ENCODE results near the gene MMP19. TPM values are rescaled to one million over a fixed set of nuclear protein-coding genes. Genes with fewer than 3 reads are reported as not detected.

Gene MMP19
- total RNA-seq, 8 experiments from 2014 or later: 0.16 to 3.8 (median 1.3) TPM

DNA sequence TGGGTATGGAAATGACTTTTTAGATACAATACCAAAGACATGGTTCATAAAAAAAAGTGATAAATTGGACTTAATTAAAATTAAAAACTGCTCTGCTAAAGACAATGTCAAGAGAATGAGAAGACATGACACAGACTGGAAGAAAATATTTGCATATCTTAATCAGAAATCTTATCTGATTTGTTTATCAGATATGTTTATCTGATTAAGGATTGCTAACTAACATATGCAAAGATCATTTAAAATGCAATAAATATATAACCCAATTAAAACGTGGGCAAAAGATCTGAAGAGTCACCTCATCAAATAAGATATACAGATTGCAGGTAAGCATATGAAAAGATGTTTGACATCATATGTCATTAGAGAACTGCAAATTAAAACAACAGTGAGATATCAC is 10.0 kb upstream of the MMP19 start:
- WGBS, 10 experiments: 17 to 50% (median 23%) methylated on average over 1 of the region's 1 CpG; no CpG with 5 or more reads in 4 of the 10 experiments
- in situ Hi-C loops (cut with MboI; ENCODE audit: low pct_unique_long_range_greater_than_20kb in 2 of 9, low sequenced_read_pairs in 9 of 9, unreplicated experiment in 9 of 9): no loop called here
- no peak for ATAC-seq (replicated peaks in 6 of 8)
- H3K4me1 ChIP-seq (replicated peaks in 1 of 2): peaks cover 0 to 2% of the 10 kb centered on the region in 2 donors
- no peak overlapping the region for H3K4me3 ChIP-seq
- no peak overlapping the region for H3K27ac ChIP-seq

DNA sequence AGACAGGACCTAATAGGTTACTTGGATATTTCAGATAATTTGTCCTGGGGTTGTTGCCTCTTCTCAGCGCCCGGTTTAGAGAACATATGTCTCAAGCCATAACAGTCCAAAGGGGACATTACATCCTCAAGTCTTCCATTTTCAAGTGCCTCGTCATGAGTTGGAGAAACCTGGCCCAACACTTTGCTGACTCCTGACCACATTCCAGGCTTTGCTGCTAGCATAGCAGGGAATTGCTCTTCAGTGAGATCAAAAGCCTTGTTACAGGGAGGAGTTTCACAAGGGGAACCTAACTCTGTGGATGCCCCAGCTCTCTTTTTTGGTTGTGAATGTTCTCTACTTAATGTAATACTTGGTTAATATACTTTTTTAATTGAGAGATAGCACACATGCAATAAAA is 8.2 kb upstream of the MMP19 start:
- H3K27ac ChIP-seq: no peak overlapping the region
- H3K4me1 ChIP-seq (replicated peaks in 1 of 2): peaks cover 0 to 4% of the 10 kb centered on the region in 2 donors
- in situ Hi-C loops (cut with MboI; ENCODE audit: low pct_unique_long_range_greater_than_20kb in 2 of 9, low sequenced_read_pairs in 9 of 9, unreplicated experiment in 9 of 9): no loop called here
- ATAC-seq (replicated peaks in 6 of 8): no peak
- 20 to 100% (median 82%) methylated on average over 1 to 3 of the region's 3 CpGs; no CpG with 5 or more reads in 2 of the 10 experiments for WGBS, 10 experiments
- no peak overlapping the region for H3K4me3 ChIP-seq

DNA sequence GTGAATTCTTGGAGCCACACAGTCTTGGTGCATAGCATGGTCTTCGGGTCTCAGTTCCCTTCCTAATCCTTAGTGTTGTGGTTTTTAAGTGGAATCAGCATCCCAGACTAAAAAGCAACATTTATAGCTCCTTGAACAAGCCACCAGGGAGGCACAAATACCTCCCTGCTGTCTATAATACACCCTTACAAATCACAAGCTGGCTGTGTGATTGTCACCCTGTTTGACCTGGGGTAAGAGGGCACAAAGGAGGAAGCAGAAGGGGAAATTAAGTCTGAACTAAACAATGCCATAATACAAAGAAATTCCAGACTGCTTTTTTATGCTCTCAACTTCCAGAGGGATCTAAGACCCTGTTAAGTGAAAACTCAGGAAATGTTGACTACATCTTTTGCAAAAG is 7.7 kb upstream of the MMP19 start:
- H3K4me3 ChIP-seq: no peak overlapping the region
- ATAC-seq (replicated peaks in 6 of 8): no peak
- peaks cover 0 to 4% of the 10 kb centered on the region in 2 donors for H3K4me1 ChIP-seq (replicated peaks in 1 of 2)
- in situ Hi-C loops (cut with MboI; ENCODE audit: low pct_unique_long_range_greater_than_20kb in 2 of 9, low sequenced_read_pairs in 9 of 9, unreplicated experiment in 9 of 9): no loop called here
- no peak overlapping the region for H3K27ac ChIP-seq
- 0 to 60% (median 36%) methylated on average over 1 of the region's 1 CpG; no CpG with 5 or more reads in 7 of the 10 experiments for WGBS, 10 experiments

DNA sequence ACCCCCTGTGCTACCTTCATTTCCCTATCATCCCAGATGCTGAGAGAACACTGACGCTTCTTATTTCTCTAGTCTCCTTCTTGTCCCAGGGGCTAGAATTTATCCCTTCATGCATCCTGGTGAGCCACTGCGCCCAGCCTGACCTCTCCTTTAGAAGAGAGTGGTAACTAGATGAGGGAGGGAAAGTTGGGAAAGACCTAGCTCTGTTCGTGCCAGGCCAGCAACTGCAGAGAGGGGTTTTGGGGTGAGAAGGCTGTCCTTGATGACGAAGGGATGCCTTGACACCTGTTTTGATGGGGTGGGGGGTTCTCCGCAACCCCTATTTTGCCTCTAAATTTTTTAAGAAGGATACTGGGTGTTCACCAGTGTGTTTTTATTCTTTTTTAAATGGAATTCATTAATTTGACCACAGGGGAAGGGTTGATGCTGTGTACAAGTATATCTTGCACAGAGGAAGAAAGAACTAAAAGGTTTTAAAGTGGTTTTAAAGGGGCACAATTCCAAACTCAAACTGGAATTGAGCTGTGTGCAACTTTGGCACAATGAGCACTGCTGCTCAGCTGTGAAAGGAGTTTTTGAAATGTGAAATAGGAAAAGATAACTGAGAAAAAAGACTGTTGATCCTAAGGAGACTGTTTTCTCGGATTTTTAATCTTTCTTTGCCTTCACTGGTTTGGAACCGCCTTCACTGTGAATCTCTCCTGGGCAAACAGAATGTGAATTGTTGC is 7.0 kb upstream of the MMP19 start:
- Histone ChIP-seq H3K27ac (no peak overlapping the region), H3K4me1 (replicated peaks in 1 of 2) (peaks cover 0 to 4% of the 10 kb centered on the region in 2 donors), H3K4me3 (no peak overlapping the region)
- WGBS, 10 experiments: 0 to 95% (median 80%) methylated on average over 1 to 7 of the region's 7 CpGs; no CpG with 5 or more reads in 1 of the 10 experiments
- in situ Hi-C loops (cut with MboI; ENCODE audit: low pct_unique_long_range_greater_than_20kb in 2 of 9, low sequenced_read_pairs in 9 of 9, unreplicated experiment in 9 of 9): no loop called here
- no peak for ATAC-seq (replicated peaks in 6 of 8)

DNA sequence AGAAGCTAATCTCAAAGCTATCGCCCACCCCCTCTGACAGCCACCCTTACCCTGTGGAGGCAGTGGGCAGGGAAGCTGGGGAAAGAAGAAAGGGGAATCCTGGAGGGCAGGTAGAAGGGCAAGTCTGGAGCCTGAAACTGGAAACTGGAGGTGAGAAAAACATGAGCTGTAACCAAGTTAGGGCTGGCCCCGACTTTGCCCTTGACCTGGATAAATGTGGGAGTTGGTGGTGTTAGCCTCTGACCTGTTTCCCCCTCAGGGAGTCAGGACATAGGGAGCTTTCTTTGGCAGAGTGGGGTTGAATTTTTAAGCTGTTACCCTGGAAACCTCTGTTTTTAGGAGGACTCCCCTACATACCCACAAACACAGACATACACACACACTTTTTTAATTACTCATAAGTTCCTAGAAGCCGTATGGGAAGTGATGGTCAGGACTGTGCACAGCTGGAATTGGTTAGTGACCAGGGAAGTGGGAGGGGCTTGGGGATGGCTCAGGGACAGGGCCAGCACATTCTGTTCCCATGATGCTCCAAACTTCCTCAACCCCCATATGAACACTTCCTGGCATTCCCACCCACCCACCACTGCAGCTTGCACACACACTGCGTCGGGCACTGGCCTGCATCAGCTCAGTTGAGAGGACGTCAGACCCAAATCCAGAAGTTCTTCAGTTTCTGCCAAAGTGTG is 5.0 kb upstream of the MMP19 start:
- in situ Hi-C loops (cut with MboI; ENCODE audit: low pct_unique_long_range_greater_than_20kb in 2 of 9, low sequenced_read_pairs in 9 of 9, unreplicated experiment in 9 of 9): no loop called here
- 0 to 92% (median 54%) methylated on average over 1 to 3 of the region's 6 CpGs; no CpG with 5 or more reads in 3 of the 10 experiments for WGBS, 10 experiments
- Histone ChIP-seq H3K4me1 (replicated peaks in 1 of 2) (peaks cover 0 to 4% of the 10 kb centered on the region in 2 donors), H3K27ac (no peak overlapping the region), H3K4me3 (no peak overlapping the region)
- peak; percentile 90 to 98 (median 96) for ATAC-seq (replicated peaks in 6 of 8)

DNA sequence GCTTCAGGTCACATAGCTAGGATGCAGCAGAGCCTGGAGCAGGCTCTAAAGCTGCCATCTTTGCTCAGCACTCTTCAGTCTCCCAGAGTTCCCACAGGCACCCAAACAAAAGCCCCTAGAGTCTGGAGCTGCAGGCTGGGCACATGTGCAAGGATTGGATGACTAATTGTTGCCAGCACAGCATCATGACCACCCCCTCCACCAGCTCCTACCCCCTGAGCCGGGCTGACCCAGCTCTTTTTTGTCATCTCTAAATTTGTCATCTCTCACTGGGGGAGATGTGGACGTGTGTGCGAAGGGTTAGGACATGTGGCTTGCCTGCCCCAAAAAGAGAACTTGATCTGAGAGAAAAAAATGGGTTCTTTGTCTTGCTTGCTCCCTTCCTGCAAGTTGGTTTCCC is 4.3 kb upstream of the MMP19 start:
- WGBS, 10 experiments: 0 to 100% (median 65%) methylated on average over 1 to 2 of the region's 3 CpGs; no CpG with 5 or more reads in 6 of the 10 experiments
- ATAC-seq (replicated peaks in 6 of 8): peak in 2 of 8 experiments; percentile 36 to 58
- Histone ChIP-seq H3K4me3 (no peak overlapping the region), H3K27ac (no peak overlapping the region), H3K4me1 (replicated peaks in 1 of 2) (peaks cover 0 to 4% of the 10 kb centered on the region in 2 donors)
- in situ Hi-C loops (cut with MboI; ENCODE audit: low pct_unique_long_range_greater_than_20kb in 2 of 9, low sequenced_read_pairs in 9 of 9, unreplicated experiment in 9 of 9): no loop called here

DNA sequence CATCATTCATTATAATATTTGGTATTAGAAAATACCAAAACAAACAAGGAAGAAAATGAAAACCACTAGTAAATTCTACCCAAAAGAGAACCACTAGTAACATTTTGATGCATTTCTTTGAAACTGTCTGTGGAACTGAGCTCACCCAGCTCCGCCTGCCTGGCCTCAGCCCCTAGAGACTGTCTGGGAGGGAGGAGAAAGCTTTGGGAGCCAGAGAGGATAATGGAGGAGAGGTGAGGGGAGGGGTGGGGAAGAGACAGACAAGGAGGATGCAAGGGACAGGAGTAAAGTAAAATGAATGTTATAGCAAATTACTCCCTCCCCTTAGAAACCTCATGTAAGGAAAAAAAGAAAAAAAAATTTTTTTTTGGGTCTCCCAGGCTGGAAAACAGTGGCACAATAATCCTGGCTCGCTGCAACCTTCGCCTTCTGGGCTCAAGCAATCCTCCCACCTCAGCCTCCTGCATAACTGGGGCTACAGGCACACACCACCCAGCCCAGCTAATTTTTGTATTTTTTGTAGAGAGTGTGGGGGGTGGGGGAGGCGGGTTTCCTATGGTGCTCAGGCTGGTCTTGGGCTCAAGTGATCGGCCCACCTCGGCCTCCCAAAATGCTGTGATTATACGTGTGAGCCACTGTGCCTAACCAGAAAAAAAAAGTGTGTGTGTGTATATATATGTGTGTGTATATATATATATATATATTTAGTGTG is 3.2 kb upstream of the MMP19 start:
- Histone ChIP-seq H3K27ac (no peak overlapping the region), H3K4me3 (no peak overlapping the region), H3K4me1 (replicated peaks in 1 of 2) (peaks cover 0 to 4% of the 10 kb centered on the region in 2 donors)
- in situ Hi-C loops (cut with MboI; ENCODE audit: low pct_unique_long_range_greater_than_20kb in 2 of 9, low sequenced_read_pairs in 9 of 9, unreplicated experiment in 9 of 9): no loop called here
- 38 to 100% (median 88%) methylated on average over 1 to 5 of the region's 7 CpGs; no CpG with 5 or more reads in 4 of the 10 experiments for WGBS, 10 experiments
- ATAC-seq (replicated peaks in 6 of 8): no peak

DNA sequence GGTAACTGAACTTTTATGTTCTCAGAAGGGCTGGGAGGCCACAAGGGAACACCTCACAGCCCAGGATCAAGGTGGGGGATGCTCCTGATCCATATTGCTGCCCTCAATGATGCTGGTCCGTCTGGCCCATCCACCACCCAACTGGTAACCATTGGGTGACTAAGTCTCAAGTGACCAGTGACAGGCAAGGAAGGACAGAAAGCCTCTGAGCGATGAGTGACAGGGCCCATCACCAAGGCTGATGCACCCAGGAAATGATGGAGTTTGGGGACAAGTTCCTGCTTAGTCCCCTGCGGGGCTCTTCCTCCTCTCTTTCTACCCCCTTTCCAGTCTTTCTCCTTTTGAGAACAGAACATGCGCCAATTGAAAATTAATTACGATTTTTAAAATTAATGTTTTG is 2.6 kb upstream of the MMP19 start:
- in situ Hi-C loops (cut with MboI; ENCODE audit: low pct_unique_long_range_greater_than_20kb in 2 of 9, low sequenced_read_pairs in 9 of 9, unreplicated experiment in 9 of 9): no loop called here
- whole genome bisulfite sequencing, 10 experiments: 43 to 100% (median 80%) methylated on average over 1 to 4 of the region's 5 CpGs; no CpG with 5 or more reads in 1 of the 10 experiments

DNA sequence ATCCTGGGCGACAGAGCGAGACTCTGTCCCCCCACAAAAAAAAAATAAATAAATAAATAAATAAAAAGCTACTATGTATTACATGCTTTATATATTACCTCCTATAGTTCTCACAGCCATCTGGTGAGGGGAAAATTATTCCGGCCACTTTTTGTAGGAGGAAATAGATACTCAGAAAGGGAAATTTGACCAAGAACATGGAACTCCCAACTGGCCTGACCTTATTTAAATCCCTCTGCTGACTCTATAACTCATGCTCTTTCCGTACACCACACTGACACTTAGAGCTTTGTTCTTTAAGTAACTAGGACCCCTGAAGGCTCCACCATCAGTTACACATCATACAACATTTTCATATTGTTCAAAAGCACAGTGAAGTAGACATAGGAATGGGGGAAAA is 2.2 kb upstream of the MMP19 start:
- H3K4me1 ChIP-seq (replicated peaks in 1 of 2): peaks cover 0 to 4% of the 10 kb centered on the region in 2 donors
- in situ Hi-C loops (cut with MboI; ENCODE audit: low pct_unique_long_range_greater_than_20kb in 2 of 9, low sequenced_read_pairs in 9 of 9, unreplicated experiment in 9 of 9): no loop called here
- no peak overlapping the region for H3K27ac ChIP-seq
- no peak for ATAC-seq (replicated peaks in 6 of 8)
- no peak overlapping the region for H3K4me3 ChIP-seq
- 71 to 100% (median 93%) methylated on average over 1 to 3 of the region's 4 CpGs; no CpG with 5 or more reads in 3 of the 10 experiments for WGBS, 10 experiments

More for the DNA sequence above, 2.6 kb upstream of the MMP19 start:
- no peak overlapping the region for H3K27ac ChIP-seq
- H3K4me1 ChIP-seq (replicated peaks in 1 of 2): peaks cover 0 to 4% of the 10 kb centered on the region in 2 donors
- no peak overlapping the region for H3K4me3 ChIP-seq
- no peak for ATAC-seq (replicated peaks in 6 of 8)

DNA sequence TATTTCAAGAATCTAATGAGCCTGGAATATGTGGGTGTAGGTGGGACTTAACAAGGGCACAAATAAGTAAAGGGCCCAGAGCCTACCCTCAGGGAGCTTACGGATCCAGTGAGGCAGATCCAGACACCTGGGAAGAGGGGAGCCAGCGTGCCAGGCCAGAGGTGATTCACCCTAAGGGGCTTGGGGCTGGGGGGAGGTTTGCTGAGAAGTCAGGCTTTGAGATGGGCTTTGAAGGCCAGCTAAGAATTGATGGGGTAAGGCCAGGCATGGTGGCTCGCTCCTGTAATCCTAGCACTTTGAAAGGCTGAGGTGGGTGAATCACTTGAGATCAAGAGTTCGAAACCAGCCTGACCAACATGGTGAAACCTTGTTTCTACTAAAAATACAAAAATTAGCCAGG is 695 bp upstream of the MMP19 start:
- H3K27ac ChIP-seq: no peak overlapping the region
- peaks cover 0 to 4% of the 10 kb centered on the region in 2 donors for H3K4me1 ChIP-seq (replicated peaks in 1 of 2)
- ATAC-seq (replicated peaks in 6 of 8): no peak
- WGBS, 10 experiments: 95 to 100% (median 100%) methylated on average over 1 to 4 of the region's 4 CpGs; no CpG with 5 or more reads in 7 of the 10 experiments
- in situ Hi-C loops (cut with MboI; ENCODE audit: low pct_unique_long_range_greater_than_20kb in 2 of 9, low sequenced_read_pairs in 9 of 9, unreplicated experiment in 9 of 9): no loop called here
- no peak overlapping the region for H3K4me3 ChIP-seq

DNA sequence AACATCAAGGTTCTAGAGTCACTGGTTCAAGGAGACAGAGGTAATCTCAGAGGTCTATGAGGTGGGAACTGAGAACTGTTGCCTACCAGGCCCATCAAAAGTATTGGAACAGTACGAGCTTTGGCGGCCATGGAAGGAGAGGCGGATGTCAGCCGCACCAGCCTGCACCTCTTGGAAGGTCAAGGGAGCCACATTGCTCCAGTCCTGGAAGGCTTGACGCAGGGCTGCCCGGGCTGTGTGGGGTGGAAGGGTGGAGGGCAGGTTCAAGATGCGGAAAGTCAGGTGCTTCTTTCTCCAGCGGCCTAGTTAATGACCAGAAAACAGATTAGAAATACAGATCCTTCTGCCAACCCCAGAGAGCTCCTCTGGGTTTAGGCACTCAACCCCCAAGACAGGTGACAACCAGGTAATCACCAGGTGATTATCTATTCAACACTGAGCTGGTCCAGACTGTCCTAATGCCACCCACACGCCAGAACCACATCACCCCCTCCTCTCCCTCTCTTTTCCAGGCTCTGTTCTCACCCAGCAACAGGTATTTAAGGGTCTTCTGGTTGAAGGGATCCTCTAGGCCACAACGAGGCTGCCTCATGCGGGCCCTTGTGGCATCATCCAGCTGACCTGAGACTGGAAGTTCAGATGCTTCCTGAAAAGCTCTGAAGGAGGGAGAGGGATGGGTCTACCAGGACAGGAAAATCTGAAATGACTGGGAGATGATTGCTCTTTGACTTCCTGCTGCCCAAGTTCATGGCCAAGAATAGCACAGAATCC is 2.0 kb downstream of the MMP19 start:
- in situ Hi-C loops (cut with MboI; ENCODE audit: low pct_unique_long_range_greater_than_20kb in 2 of 9, low sequenced_read_pairs in 9 of 9, unreplicated experiment in 9 of 9): no loop called here
- H3K4me3 ChIP-seq: no peak overlapping the region
- 60 to 100% (median 79%) methylated on average over 1 to 8 of the region's 11 CpGs; no CpG with 5 or more reads in 4 of the 10 experiments for WGBS, 10 experiments
- H3K4me1 ChIP-seq (replicated peaks in 1 of 2): no peaks in the 10 kb centered on the region
- no peak for ATAC-seq (replicated peaks in 6 of 8)
- H3K27ac ChIP-seq: no peak overlapping the region

DNA sequence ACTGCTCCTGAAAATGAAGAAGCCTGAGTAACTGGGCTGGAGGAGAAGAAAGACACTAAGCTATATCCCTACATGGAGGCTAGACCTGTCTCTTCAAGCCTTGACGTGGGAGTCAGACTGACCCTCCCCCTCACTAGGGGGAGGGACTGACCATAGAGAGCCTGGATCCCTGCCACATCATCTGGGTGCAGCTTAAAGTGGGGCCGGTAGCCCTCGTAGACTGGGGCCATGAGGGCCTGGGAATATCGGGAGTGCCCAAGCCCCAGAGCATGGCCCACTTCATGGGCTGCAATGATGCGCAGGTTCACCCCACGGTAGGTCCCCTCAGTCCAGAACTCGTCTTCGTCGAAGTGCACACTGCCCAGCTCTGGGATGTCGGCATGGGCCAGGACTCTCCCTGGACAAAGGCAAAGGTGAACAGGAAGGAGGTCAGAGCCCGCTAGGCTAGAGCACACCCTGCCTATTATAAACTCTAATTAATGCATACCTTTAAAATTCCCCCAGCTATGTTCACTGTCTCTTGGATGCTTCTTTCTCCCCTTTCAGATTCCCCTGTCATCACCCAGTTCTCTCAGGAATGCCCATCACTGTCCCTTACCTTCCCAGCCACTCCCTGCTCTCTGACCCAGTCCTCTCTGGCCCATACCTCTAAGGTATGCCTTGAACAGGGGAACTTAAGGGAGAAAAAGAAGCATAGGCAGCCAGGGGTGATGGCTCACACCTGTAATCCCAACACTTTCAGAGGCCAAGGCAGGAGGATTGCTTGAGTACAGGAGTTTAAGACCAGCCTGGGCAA is 3.2 kb downstream of the MMP19 start:
- H3K4me3 ChIP-seq: no peak overlapping the region
- WGBS, 10 experiments: 17 to 100% (median 81%) methylated on average over 1 to 7 of the region's 11 CpGs; no CpG with 5 or more reads in 3 of the 10 experiments
- no peaks in the 10 kb centered on the region for H3K4me1 ChIP-seq (replicated peaks in 1 of 2)
- H3K27ac ChIP-seq: no peak overlapping the region
- ATAC-seq (replicated peaks in 6 of 8): no peak
- in situ Hi-C loops (cut with MboI; ENCODE audit: low pct_unique_long_range_greater_than_20kb in 2 of 9, low sequenced_read_pairs in 9 of 9, unreplicated experiment in 9 of 9): no loop called here

All from motor neuron (in vitro differentiated cells).